Activated CD4-positive, CD25-positive, alpha-beta regulatory T cell treated with anti-CD3 and anti-CD28 coated beads, Interleukin-2, amount 50 U/mL, for 72 hours (primary cell): ENCODE data around the gene HBA1.
"Not testable (repeated sequence)": the region's sequence is repeated elsewhere in the genome, so short reads cannot be mapped to it uniquely, and the experiment has no call there.

Experiments used
- DNase-seq: peaks from one replicate; pipeline ENCODE4 v3.0.0; 2021

The HBA1 gene

GRCh38 chr16:211631-212180 lies 35.2 kb downstream of the HBA1 start:
- not testable (repeated sequence) for DNase-seq

GRCh38 chr16:212999-213398 lies 36.5 kb downstream of the HBA1 start:
- no peak for DNase-seq

GRCh38 chr16:220021-220420 lies 43.5 kb downstream of the HBA1 start:
- no peak for DNase-seq
